WTC11 (cell line): ENCODE data around the gene GPRIN3. TPM values are rescaled to one million over a fixed set of nuclear protein-coding genes. Genes with fewer than 3 reads are reported as not detected.

Experiments
- ATAC-seq: fragments of 200-7000 bp; cut with Tn5 transposase; 2 replicates; pipeline ENCODE4 v1.10.0; 2021; ENCODE audit warnings: mild to moderate bottlenecking, moderate library complexity
- CTCF ChIA-PET: fragments of 300-600 bp; sonication (Branson Sonifier 250); formaldehyde crosslinking; loops from one replicate; lab custom pipeline; 2021; ENCODE audit warnings: antibody characterized with exemption; lab: Charles Lee
- POLR2A ChIA-PET: fragments of 350-600 bp; sonication (Branson Sonifier 250); formaldehyde crosslinking; loops from one replicate; lab custom pipeline; 2021; ENCODE audit warnings: antibody characterized with exemption; lab: Charles Lee
- DNase-seq: peaks from one replicate; pipeline ENCODE4 v3.0.0; 2021; ENCODE audit warnings: low spot score
- H3K27ac Mint-ChIP-seq: 2 replicates; pipeline ENCODE4 v1.8.0; 2021; ENCODE audit warnings: mixed read lengths
- H3K27me3 Mint-ChIP-seq: 2 replicates; pipeline ENCODE4 v1.8.0; 2021; ENCODE audit warnings: low read depth, mild to moderate bottlenecking, moderate library complexity, mixed read lengths
- H3K36me3 Mint-ChIP-seq: 2 replicates; pipeline ENCODE4 v1.8.0; 2021; ENCODE audit warnings: mixed read lengths
- H3K4me1 Mint-ChIP-seq: 2 replicates; pipeline ENCODE4 v1.8.0; 2022; ENCODE audit warnings: mixed read lengths
- H3K4me3 Mint-ChIP-seq: 2 replicates; pipeline ENCODE4 v1.8.0; 2021; ENCODE audit warnings: mild to moderate bottlenecking, moderate library complexity, mixed read lengths
- H3K9me3 Mint-ChIP-seq: 2 replicates; pipeline ENCODE4 v1.8.0; 2021; ENCODE audit warnings: mixed read lengths
- FOXP1 ChIP-seq: sonication (generic); formaldehyde crosslinking; IDR thresholded peaks from 2 replicates; pipeline ENCODE4 v1.8.0; 2022; ENCODE audit warnings: missing genetic modification reagents, mild to moderate bottlenecking, moderate library complexity, borderline replicate concordance
- NFATC4 ChIP-seq: fragments of 250-450 bp; sonication (Bioruptor Pico); IDR thresholded peaks from 2 replicates; pipeline ENCODE4 v1.9.0; 2021; ENCODE audit warnings: mild to moderate bottlenecking
- NFE2L1 ChIP-seq: sonication (generic); formaldehyde crosslinking; IDR thresholded peaks from 2 replicates; pipeline ENCODE4 v1.8.1; 2023; ENCODE audit warnings: missing genetic modification reagents
- SMAD4 ChIP-seq: sonication (generic); formaldehyde crosslinking; IDR thresholded peaks from 2 replicates; pipeline ENCODE4 v1.8.0; 2022; ENCODE audit warnings: mild to moderate bottlenecking, missing genetic modification reagents
- ZNF317 ChIP-seq: sonication (generic); formaldehyde crosslinking; IDR thresholded peaks from 2 replicates; pipeline ENCODE4 v1.8.1; 2023; ENCODE audit warnings: low read depth, mild to moderate bottlenecking, moderate library complexity, missing genetic modification reagents, borderline replicate concordance
- total RNA-seq: library from RNA; stranded (reverse); gene quantifications from 3 replicates; pipeline ENCODE4 v1.2.3, GENCODE V29; 2021
- TF ChIP-seq, protein P1 (sequence below): sonication (generic); formaldehyde crosslinking; IDR thresholded peaks from 2 replicates; pipeline ENCODE4 v1.8.1; 2023; ENCODE audit warnings: mild to moderate bottlenecking, missing genetic modification reagents
- TF ChIP-seq, protein P2 (sequence below): sonication (generic); formaldehyde crosslinking; IDR thresholded peaks from 2 replicates; pipeline ENCODE4 v1.8.1; 2023; ENCODE audit warnings: mild to moderate bottlenecking, moderate library complexity, missing genetic modification reagents
- TF ChIP-seq, protein P3 (sequence below): sonication (generic); formaldehyde crosslinking; IDR thresholded peaks from 2 replicates; pipeline ENCODE4 v1.8.1; 2023; ENCODE audit warnings: mild to moderate bottlenecking, missing genetic modification reagents, moderate library complexity
- TF ChIP-seq, protein P4 (sequence below): sonication (generic); formaldehyde crosslinking; conservative IDR thresholded peaks from 2 replicates; pipeline ENCODE4 v1.8.1; 2022; ENCODE audit warnings: mild to moderate bottlenecking, missing genetic modification reagents
- TF ChIP-seq, protein P5 (sequence below): sonication (generic); formaldehyde crosslinking; IDR thresholded peaks from 2 replicates; pipeline ENCODE4 v1.8.0; 2022; ENCODE audit warnings: mild to moderate bottlenecking, missing genetic modification reagents
- TF ChIP-seq, protein P6 (sequence below): sonication (generic); formaldehyde crosslinking; IDR thresholded peaks from 2 replicates; pipeline ENCODE4 v1.8.0; 2023; ENCODE audit warnings: missing genetic modification reagents, mild to moderate bottlenecking, borderline replicate concordance

Gene GPRIN3
- total RNA-seq, 1 experiment from 2014 or later = 2.0 TPM

DNA sequence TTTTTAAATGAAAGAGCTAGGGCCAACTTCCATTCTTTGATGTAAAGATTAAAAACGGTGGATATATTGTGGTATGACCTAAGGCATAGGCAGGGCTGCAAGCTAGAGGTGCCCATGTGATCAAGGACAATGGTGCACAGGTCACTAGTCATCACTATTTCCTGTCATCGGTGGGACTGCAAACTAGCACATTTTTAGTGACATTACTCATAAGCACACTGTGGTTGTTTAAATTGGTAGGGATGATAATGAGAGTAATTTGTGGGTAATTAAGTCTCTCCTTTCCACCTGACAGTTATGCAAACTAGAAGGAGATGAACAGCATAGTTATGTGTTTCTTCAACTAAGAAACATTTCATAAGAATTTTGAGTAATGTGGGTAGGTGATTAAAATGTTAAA, 85.4 kb downstream of the GPRIN3 start (continued):
- TF ChIP-seq, protein P1, sequence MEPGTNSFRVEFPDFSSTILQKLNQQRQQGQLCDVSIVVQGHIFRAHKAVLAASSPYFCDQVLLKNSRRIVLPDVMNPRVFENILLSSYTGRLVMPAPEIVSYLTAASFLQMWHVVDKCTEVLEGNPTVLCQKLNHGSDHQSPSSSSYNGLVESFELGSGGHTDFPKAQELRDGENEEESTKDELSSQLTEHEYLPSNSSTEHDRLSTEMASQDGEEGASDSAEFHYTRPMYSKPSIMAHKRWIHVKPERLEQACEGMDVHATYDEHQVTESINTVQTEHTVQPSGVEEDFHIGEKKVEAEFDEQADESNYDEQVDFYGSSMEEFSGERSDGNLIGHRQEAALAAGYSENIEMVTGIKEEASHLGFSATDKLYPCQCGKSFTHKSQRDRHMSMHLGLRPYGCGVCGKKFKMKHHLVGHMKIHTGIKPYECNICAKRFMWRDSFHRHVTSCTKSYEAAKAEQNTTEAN (CRISPR knock-in tag) = no peak
- TF ChIP-seq, protein P2, sequence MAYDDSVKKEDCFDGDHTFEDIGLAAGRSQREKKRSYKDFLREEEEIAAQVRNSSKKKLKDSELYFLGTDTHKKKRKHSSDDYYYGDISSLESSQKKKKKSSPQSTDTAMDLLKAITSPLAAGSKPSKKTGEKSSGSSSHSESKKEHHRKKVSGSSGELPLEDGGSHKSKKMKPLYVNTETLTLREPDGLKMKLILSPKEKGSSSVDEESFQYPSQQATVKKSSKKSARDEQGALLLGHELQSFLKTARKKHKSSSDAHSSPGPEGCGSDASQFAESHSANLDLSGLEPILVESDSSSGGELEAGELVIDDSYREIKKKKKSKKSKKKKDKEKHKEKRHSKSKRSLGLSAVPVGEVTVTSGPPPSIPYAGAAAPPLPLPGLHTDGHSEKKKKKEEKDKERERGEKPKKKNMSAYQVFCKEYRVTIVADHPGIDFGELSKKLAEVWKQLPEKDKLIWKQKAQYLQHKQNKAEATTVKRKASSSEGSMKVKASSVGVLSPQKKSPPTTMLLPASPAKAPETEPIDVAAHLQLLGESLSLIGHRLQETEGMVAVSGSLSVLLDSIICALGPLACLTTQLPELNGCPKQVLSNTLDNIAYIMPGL (CRISPR knock-in tag) = no peak

DNA sequence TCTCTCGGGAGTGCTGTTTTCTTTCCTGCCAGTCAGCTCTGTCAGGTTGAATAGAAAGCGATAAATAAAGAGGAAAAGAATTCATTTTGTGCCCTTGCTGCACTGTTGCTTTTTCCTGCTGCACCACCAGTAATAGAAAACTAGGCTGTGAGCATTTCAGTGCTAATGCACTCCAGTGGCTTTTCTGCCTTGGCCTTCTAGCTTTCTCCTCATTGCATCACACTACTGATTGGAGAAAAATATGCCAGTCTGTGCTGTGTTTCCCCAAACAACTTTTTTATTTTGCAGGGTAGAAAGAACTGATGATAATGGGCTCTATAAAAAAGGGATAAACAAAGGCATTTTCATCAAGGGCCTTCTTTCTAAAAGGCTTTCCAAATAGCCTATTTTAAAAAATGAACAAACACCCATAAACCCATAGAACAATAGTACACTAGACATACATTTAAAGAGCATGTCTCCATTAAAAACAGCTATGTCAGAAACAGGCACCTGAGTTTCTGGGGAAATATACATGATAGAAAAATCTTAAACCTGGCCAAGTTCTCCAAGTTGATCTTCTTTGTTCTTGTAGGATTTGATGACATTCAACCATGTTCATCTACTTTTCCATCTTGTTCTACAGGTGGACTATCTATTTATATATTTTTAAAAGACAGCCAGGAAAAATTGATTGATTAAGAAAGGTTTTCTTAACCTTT, 86.3 kb downstream of the GPRIN3 start:
- CTCF ChIA-PET = no interaction called here

More for the DNA sequence above, 86.3 kb downstream of the GPRIN3 start:
- Mint-ChIP-seq H3K4me1 (peaks cover 4% of the 10 kb centered on the region), H3K27ac (no peak overlapping the region), H3K27me3 (no peaks in the 10 kb centered on the region), H3K9me3 (no peaks in the 10 kb centered on the region), H3K36me3 (no peaks in the 10 kb centered on the region), H3K4me3 (no peak overlapping the region)
- POLR2A ChIA-PET = no interaction called here
- TF ChIP-seq SMAD4 (CRISPR knock-in tag) (no peak), NFATC4 (CRISPR knock-in tag) (no peak), ZNF317 (CRISPR knock-in tag) (no peak), FOXP1 (no peak), NFE2L1 (no peak)
- TF ChIP-seq, protein P3, sequence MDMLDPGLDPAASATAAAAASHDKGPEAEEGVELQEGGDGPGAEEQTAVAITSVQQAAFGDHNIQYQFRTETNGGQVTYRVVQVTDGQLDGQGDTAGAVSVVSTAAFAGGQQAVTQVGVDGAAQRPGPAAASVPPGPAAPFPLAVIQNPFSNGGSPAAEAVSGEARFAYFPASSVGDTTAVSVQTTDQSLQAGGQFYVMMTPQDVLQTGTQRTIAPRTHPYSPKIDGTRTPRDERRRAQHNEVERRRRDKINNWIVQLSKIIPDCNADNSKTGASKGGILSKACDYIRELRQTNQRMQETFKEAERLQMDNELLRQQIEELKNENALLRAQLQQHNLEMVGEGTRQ = no peak
- TF ChIP-seq, protein P4, sequence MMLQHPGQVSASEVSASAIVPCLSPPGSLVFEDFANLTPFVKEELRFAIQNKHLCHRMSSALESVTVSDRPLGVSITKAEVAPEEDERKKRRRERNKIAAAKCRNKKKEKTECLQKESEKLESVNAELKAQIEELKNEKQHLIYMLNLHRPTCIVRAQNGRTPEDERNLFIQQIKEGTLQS (CRISPR knock-in tag) = no peak
- TF ChIP-seq, protein P5, sequence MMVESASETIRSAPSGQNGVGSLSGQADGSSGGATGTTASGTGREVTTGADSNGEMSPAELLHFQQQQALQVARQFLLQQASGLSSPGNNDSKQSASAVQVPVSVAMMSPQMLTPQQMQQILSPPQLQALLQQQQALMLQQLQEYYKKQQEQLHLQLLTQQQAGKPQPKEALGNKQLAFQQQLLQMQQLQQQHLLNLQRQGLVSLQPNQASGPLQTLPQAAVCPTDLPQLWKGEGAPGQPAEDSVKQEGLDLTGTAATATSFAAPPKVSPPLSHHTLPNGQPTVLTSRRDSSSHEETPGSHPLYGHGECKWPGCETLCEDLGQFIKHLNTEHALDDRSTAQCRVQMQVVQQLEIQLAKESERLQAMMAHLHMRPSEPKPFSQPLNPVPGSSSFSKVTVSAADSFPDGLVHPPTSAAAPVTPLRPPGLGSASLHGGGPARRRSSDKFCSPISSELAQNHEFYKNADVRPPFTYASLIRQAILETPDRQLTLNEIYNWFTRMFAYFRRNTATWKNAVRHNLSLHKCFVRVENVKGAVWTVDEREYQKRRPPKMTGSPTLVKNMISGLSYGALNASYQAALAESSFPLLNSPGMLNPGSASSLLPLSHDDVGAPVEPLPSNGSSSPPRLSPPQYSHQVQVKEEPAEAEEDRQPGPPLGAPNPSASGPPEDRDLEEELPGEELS (CRISPR knock-in tag) = no peak
- TF ChIP-seq, protein P6, sequence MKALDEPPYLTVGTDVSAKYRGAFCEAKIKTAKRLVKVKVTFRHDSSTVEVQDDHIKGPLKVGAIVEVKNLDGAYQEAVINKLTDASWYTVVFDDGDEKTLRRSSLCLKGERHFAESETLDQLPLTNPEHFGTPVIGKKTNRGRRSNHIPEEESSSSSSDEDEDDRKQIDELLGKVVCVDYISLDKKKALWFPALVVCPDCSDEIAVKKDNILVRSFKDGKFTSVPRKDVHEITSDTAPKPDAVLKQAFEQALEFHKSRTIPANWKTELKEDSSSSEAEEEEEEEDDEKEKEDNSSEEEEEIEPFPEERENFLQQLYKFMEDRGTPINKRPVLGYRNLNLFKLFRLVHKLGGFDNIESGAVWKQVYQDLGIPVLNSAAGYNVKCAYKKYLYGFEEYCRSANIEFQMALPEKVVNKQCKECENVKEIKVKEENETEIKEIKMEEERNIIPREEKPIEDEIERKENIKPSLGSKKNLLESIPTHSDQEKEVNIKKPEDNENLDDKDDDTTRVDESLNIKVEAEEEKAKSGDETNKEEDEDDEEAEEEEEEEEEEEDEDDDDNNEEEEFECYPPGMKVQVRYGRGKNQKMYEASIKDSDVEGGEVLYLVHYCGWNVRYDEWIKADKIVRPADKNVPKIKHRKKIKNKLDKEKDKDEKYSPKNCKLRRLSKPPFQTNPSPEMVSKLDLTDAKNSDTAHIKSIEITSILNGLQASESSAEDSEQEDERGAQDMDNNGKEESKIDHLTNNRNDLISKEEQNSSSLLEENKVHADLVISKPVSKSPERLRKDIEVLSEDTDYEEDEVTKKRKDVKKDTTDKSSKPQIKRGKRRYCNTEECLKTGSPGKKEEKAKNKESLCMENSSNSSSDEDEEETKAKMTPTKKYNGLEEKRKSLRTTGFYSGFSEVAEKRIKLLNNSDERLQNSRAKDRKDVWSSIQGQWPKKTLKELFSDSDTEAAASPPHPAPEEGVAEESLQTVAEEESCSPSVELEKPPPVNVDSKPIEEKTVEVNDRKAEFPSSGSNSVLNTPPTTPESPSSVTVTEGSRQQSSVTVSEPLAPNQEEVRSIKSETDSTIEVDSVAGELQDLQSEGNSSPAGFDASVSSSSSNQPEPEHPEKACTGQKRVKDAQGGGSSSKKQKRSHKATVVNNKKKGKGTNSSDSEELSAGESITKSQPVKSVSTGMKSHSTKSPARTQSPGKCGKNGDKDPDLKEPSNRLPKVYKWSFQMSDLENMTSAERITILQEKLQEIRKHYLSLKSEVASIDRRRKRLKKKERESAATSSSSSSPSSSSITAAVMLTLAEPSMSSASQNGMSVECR (CRISPR knock-in tag) = no peak
- DNase-seq (no peak), ATAC-seq (no peak)
